Measurements from ENCODE around the gene LRWD1.
"Not testable (repeated sequence)": the region's sequence is repeated elsewhere in the genome, so short reads cannot be mapped to it uniquely, and the experiment has no call there.

The LRWD1 gene

DNA sequence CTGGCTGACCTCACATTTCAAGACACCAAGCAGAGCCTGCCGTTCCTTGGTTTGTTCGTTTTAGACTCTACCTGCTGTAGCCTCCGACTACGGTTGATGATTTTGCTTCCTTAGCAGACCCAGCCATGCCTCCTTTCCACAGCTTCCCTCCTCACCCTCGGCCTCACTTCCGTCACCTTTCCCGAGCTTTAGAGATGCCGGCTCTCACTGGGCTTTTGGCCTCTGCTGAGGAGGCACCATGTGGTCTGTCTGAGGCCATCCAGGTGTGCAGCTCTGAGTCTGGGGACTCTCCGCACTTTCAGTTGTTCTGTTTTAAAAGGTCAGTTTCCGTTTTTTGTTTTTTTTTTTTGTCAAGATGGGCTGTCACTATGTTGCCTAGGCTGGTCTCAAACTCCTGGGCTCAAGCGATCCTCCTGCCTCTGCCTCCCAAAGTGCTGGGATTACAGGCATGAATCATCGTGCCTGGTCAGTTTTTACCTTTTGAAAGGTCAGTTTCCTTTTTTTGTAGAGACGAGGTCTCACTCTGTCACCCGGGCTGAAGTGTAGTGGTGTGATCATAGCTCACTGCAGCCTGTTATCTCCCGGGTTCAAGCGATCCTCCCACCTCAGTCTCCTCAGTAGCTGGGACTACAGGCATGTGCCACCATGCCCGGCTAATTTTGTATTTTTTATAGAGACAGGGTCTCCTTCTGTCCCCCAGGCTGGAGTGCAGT lies 19.7 kb upstream of the LRWD1 start:
- DNase-seq (ENCODE audit: low read depth in 2 of 2): no peak

GRCh38 chr7:102445674-102446071 lies 19.1 kb upstream of the LRWD1 start:
- DNase-seq (ENCODE audit: low read depth in 2 of 2): no peak

DNA sequence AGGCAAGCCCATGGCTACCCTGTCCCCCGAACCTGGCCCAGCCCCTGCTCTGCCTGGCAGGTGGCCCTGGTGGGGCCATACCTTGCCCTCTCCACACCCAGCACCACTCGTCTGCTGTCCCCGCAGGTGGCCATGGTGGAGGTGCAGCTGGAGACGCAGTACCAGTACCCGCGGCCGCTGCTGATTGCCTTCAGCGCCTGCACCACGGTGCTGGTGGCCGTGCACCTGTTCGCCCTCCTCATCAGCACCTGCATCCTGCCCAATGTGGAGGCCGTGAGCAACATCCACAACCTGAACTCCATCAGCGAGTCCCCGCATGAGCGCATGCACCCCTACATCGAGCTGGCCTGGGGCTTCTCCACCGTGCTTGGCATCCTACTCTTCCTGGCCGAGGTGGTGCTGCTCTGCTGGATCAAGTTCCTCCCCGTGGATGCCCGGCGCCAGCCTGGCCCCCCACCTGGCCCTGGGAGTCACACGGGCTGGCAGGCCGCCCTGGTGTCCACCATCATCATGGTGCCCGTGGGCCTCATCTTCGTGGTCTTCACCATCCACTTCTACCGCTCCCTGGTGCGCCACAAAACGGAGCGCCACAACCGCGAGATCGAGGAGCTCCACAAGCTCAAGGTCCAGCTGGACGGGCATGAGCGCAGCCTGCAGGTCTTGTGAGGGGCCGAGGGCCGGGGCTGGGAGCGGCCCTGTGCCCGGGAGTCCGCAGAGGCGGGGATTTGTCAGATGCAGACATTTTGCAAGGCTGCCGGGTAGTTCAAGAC lies 18.2 kb upstream of the LRWD1 start:
- no peak for DNase-seq (ENCODE audit: low read depth in 2 of 2)

GRCh38 chr7:102447311-102447710 lies 17.5 kb upstream of the LRWD1 start:
- DNase-seq (ENCODE audit: low read depth in 2 of 2): no peak

DNA sequence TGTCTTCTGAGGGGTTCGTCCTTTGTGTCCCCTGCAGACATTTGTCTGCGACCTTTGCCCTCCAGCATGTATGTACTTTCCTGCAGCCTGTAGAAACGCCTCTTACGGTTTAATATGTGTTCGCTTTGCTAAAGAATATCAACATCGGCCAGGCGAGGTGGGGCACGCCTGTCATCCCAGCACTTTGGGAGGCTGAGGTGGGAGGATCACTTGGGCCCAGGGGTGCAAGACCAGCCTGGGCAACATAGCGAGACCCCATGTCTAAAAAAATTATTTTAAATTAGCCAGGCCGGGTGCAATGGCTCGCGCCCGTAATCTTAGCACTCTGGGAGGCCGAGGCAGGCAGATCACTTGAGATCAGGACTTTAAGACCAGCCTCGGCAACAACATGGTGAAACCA lies 15.6 kb upstream of the LRWD1 start:
- DNase-seq (ENCODE audit: low read depth in 2 of 2): no peak

GRCh38 chr7:102450242-102450641 lies 14.5 kb upstream of the LRWD1 start:
- peak in 1 of 2 donors; percentile 23 for DNase-seq (ENCODE audit: low read depth in 2 of 2)

- no peak for DNase-seq (ENCODE audit: low read depth in 2 of 2)
Measured at GRCh38 chr7:102451371-102452054, 13.3 kb upstream of the LRWD1 start.

DNA sequence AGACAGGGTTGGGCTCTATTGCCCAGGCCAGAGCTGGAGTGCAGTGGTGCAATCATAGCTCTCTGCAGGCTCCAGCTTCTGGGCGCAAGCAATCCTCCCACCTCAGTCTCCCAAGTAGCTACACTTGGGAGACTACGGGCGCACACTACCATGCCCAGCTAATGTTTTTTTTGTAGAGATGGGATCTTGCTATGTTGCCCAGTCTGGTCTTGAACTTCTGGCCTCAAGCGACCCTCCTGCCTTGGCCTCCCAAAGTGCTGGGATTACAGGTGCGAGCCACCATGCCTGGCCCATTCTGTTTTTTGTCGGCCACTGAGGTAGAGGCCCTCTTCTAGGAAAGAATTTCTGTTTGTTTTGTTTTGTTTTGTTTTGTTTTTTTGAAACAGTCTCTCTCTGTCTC lies 12.3 kb upstream of the LRWD1 start:
- no peak for DNase-seq (ENCODE audit: low read depth in 2 of 2)

GRCh38 chr7:102453319-102453718 lies 11.5 kb upstream of the LRWD1 start:
- DNase-seq (ENCODE audit: low read depth in 2 of 2): no peak

GRCh38 chr7:102454468-102454867 lies 10.3 kb upstream of the LRWD1 start:
- no peak for DNase-seq (ENCODE audit: low read depth in 2 of 2)

DNA sequence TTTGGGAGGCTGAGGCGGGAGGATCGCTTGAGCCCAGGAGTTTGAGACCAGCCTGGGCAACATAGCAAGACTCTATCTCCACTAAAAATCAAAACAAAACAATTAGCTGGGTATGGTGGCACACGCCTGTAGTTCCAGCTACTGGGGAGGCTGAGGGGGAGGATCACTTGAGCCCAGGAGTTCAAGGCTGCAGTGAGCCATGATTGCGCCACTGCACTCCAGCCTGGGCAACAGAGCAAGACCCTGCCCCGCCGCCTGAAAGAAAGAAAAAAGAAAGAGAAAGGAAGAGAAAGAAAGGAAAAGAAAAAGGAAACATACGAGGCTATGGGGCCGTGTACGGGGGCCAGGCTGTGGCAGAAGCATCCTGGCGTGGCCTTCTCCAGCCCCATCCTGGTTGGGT lies 9.9 kb upstream of the LRWD1 start:
- DNase-seq (ENCODE audit: low read depth in 2 of 2): not testable (repeated sequence)

DNA sequence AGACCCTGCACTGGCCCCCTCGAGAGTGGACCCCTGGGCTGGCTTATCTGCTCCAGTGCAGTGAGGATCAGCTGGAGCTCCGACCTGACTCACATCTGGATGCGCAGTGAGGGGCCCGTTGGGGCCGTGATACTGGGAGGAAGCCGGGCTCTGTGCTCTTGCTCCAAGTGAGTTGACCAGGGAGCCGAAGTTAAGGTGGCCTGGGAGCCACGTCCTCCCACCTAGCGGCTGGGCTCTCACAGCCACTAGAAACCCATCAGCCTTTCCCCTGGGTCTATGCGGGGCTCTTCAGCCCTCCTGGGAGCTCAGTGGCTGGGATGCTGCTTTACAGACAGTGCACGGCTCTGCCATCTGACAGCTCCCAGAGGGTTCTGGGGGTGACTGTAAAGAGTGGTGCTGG lies 9.2 kb upstream of the LRWD1 start:
- DNase-seq (ENCODE audit: low read depth in 2 of 2): no peak

DNA sequence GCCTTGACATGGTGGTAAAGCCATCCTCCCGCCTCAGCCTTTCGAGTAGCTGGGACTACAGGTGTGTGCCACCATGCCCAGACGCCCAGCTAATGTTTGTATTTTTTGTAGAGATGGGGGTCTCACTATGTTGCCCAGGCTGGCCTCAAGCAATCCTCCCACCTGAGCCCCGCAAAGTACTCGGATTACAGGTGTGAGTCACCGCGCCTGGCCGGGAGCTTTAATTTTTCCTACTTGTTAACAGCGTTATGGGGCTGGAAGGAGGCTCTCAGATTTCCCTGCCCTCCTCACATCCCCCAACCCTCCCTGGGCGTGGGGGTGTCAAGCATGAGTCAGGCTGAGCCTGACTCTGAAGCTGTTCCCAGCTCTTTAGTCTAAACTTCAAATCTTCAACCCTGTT lies 8.5 kb upstream of the LRWD1 start:
- DNase-seq (ENCODE audit: low read depth in 2 of 2): no peak

- no peak for DNase-seq (ENCODE audit: low read depth in 2 of 2)
Measured at GRCh38 chr7:102457352-102457924, 7.3 kb upstream of the LRWD1 start.

DNA sequence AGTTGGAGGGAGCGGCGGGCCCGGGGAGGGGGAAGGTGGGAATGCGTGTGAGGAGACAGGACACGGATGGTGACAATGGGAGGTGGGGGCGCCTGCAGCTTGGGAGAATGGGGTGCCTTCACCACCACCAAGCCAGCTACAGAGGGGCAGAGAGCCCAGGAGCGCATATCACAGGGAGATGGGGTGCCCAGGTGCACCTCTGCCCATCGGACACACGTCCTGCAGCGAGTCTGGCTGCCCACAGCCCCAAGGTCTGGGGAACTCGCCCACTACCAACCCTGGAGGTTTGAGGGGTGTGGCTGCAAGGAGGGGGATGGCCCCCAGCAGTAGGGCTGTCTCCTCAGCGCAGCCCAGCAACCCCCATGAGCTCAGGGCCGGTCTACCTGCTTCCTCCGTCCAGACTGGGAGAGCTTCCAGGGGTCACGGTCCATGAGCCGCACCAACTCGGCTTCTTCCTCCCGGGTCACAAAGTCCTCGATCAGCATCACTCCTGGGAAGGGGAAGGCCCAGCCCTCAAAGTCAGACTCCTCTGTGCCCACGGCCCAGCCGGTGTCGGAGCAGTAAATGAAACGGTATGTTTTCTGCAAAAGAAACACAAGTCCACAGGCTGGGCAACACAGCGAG lies 5.5 kb upstream of the LRWD1 start:
- no peak for DNase-seq (ENCODE audit: low read depth in 2 of 2)

DNA sequence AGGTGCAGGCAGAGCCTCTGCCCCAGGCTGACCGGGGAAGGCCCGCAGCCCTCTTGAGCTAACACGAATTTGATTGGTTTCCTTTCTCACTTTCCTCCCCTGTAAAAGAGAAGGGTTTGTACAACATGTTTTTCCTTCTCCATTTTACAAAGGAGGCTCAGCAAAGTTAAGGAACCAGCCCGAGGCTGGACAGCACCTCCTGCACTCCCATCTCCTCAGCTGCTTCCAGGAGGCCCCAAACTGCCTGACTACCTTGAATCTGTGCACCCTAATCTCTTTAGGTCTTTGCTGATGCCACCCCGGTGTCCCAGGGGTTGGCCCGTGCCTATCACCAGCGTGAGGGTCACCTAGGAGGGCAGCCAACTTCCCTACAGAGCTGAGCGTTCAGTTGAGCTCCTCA lies 4.3 kb upstream of the LRWD1 start:
- DNase-seq (ENCODE audit: low read depth in 2 of 2): no peak

- DNase-seq (ENCODE audit: low read depth in 2 of 2): no peak
Measured at GRCh38 chr7:102463841-102464576, 775 bp upstream of the LRWD1 start.

- DNase-seq (ENCODE audit: low read depth in 2 of 2): no peak
Measured at GRCh38 chr7:102466097-102466496, 1.3 kb downstream of the LRWD1 start.

DNA sequence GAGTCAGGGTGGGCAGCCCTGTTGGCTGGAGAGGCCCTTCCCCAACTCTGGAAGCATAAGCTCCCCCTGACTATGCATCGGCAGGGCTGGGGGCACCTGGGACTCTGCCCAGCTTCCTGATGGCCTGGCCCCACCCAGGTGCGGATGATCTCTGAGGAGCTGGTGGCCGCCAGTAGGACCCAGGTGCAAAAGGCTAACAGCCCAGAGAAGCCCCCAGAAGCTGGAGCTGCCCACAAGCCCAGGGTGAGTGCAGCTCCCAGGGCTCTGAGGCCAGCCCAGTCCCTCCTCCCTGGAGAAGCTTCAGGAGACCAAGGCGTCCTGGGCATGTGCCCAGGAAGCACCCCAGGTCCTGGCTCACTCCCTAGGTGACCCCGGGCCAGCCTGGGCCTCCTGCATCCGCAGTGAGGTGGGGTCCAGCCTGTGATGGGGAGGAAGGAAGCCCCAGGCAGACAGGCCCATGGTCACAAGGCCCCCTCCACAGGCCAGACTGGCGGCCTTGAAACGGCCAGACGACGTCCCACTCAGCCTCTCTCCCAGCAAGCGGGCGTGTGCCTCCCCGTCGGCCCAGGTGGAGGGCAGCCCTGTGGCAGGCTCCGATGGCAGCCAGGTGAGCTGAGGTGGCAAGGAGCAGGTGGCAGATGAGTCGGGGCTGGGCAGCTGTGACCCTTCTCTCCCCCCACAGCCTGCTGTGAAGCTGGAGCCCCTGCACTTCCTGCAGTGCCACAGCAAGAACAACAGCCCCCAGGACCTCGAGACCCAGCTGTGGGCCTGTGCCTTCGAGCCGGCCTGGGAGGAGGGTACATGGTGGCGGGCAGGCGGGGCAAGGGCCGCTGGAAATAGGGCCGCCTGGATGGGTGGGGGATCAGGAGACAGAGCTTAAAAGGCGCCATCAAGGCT lies 3.0 kb downstream of the LRWD1 start:
- no peak for DNase-seq (ENCODE audit: low read depth in 2 of 2)

All from stimulated activated CD8-positive, alpha-beta memory T cell treated with anti-CD3 and anti-CD28 coated beads, Interleukin-15, amount 100 ng/mL, for 4 hours (primary cell).